RWPE2 (cell line): ENCODE measurements around the gene CHST13.

ENCODE experiments used
- ATAC-seq: fragments of 200-7000 bp; cut with Tn5 transposase; 3 replicates; pipeline ENCODE4 v1.9.1; 2021; ENCODE audit warnings: low read depth
- DNase-seq: peaks from one replicate; pipeline ENCODE4 v3.0.0-alpha.2; 2020; ENCODE audit warnings: low spot score
- H3K27ac ChIP-seq: fragments of 450-650 bp; 2 replicates; pipeline ENCODE4 v1.5.1; 2017; ENCODE audit warnings: mild to moderate bottlenecking; ENCODE audit not compliant: poor library complexity, severe bottlenecking
- H3K27me3 ChIP-seq: fragments of 250-450 bp; sonication (Bioruptor Pico); 2 replicates; pipeline ENCODE4 v1.5.1; 2021; ENCODE audit warnings: mild to moderate bottlenecking, moderate library complexity; ENCODE audit not compliant: insufficient read depth, poor library complexity, severe bottlenecking
- H3K36me3 ChIP-seq: fragments of 250-450 bp; sonication (Bioruptor Pico); 2 replicates; pipeline ENCODE4 v1.5.1; 2020; ENCODE audit warnings: low read depth, mild to moderate bottlenecking, moderate library complexity
- H3K4me1 ChIP-seq: fragments of 250-450 bp; sonication (Bioruptor Pico); 2 replicates; pipeline ENCODE4 v1.5.1; 2021; ENCODE audit warnings: mild to moderate bottlenecking, moderate library complexity; ENCODE audit not compliant: insufficient read depth, poor library complexity, severe bottlenecking
- H3K4me3 ChIP-seq: fragments of 250-450 bp; sonication (Bioruptor Pico); 2 replicates; pipeline ENCODE4 v1.5.1; 2021; ENCODE audit warnings: mild to moderate bottlenecking, moderate library complexity; ENCODE audit not compliant: severe bottlenecking
- H3K9me3 ChIP-seq: fragments of 250-450 bp; sonication (Bioruptor Pico); 2 replicates; pipeline ENCODE4 v1.5.1; 2021; ENCODE audit warnings: mild to moderate bottlenecking, moderate library complexity; ENCODE audit not compliant: severe bottlenecking
- CTCF ChIP-seq: fragments of 450-650 bp; IDR thresholded peaks from one replicate; pipeline ENCODE4 v1.5.1; 2017; ENCODE audit warnings: mild to moderate bottlenecking, moderate library complexity; ENCODE audit not compliant: poor library complexity, severe bottlenecking

Gene CHST13

GRCh38 chr3:126558336-126559071, 34.5 kb downstream of the CHST13 start, which contains the start of gene C3orf22:
Gene C3orf22 (minus strand): TSS chr3:126558932. CDS start chr3:126553390, 5,542 bp downstream.
- Histone ChIP-seq H3K4me1 (no peaks in the 10 kb centered on the region), H3K27ac (no peak within 1 kb of the TSS), H3K36me3 (no peaks in the 10 kb centered on the region), H3K9me3 (peaks cover 3% of the 10 kb centered on the region), H3K27me3 (peaks cover 5% of the 10 kb centered on the region), H3K4me3 (no peak within 1 kb of the TSS)
- ATAC-seq, result no peak; the same call in 2 of the 3 replicates
- no peak for TF ChIP-seq CTCF
- DNase-seq, result no peak

GRCh38 chr3:126562737-126563276, 38.9 kb downstream of the CHST13 start:
- no peaks in the 10 kb centered on the region for H3K36me3 ChIP-seq
- no peak overlapping the region for H3K4me3 ChIP-seq
- no peaks in the 10 kb centered on the region for H3K4me1 ChIP-seq
- H3K9me3 ChIP-seq, result peaks cover 3% of the 10 kb centered on the region
- H3K27me3 ChIP-seq, result peaks cover 11% of the 10 kb centered on the region
- ATAC-seq (no peak), DNase-seq (no peak)
- no peak for TF ChIP-seq CTCF
- H3K27ac ChIP-seq, result no peak overlapping the region

- Histone ChIP-seq H3K4me1 (no peaks in the 10 kb centered on the region), H3K27me3 (peaks cover 5% of the 10 kb centered on the region), H3K27ac (no peak overlapping the region), H3K9me3 (peaks cover 1% of the 10 kb centered on the region), H3K36me3 (no peaks in the 10 kb centered on the region), H3K4me3 (no peak overlapping the region)
- no peak for DNase-seq
- peak; percentile 82 for ATAC-seq
- TF ChIP-seq CTCF, result peak; percentile 19
Measured at GRCh38 chr3:126567696-126568438, 43.9 kb downstream of the CHST13 start.

- H3K4me3 ChIP-seq, result no peak overlapping the region
- H3K27ac ChIP-seq, result no peak overlapping the region
- DNase-seq (no peak), ATAC-seq (no peak)
- no peaks in the 10 kb centered on the region for H3K36me3 ChIP-seq
- peaks cover 5% of the 10 kb centered on the region for H3K27me3 ChIP-seq
- H3K4me1 ChIP-seq, result no peaks in the 10 kb centered on the region
- no peak for TF ChIP-seq CTCF
- H3K9me3 ChIP-seq, result no peaks in the 10 kb centered on the region
Measured at GRCh38 chr3:126568776-126569342, 44.9 kb downstream of the CHST13 start.
